ENCODE data around the gene POLR1A. TPM values are rescaled to one million over a fixed set of nuclear protein-coding genes. Genes with fewer than 3 reads are reported as not detected.

Gene POLR1A
- total and polyA plus RNA-seq, 2 of the 13 experiments (the other 11 are each of a cell fraction or from before 2014, with no cell fraction given), result 7.2 to 39.9 TPM

DNA sequence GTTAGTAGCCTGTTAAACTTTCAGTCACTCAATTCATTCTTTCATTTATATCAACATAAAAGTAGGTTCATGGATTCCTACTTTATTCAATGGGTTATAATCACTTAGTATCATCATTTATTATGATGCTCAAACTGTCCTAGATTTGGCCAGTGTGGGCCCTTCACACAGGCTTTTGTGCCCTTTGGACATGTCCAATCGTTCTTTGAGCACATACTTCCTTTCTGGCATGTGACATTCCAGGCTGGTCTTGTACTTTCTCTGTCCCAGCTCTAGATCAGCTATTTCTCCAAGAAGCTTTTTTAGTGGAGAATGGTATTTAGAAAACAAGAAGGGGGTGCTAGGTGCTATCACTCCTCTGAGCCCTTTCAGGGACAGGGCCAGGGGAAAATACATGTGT is 11.5 kb downstream of the POLR1A start:
- no peak overlapping the region for H3K9ac ChIP-seq (ENCODE audit: insufficient read depth, low read depth, low read length)
- no peak for FAIRE-seq
- TF ChIP-seq ZNF761 (CRISPR knock-in tag; conservative IDR thresholded peaks at IDR 0.05) (no peak), ZFAT (CRISPR knock-in tag; conservative IDR thresholded peaks at IDR 0.05) (no peak), NCOA5 (CRISPR knock-in tag; IDR thresholded peaks at IDR 0.05) (no peak), FIP1L1 (IDR thresholded peaks at IDR 0.05; ENCODE audit: borderline replicate concordance, insufficient read depth, low read depth, low read length) (no peak), ATRX (CRISPR knock-in tag; IDR thresholded peaks at IDR 0.05; ENCODE audit: borderline replicate concordance) (no peak), HDAC1 (CRISPR knock-in tag; IDR thresholded peaks at IDR 0.05) (no peak), MTA3 (CRISPR knock-in tag; IDR thresholded peaks at IDR 0.05) (no peak), ZNF232 (CRISPR knock-in tag; IDR thresholded peaks at IDR 0.05; ENCODE audit: borderline replicate concordance) (no peak), SALL1 (CRISPR knock-in tag; IDR thresholded peaks at IDR 0.05) (no peak)
- TF ChIP-seq, protein P1, sequence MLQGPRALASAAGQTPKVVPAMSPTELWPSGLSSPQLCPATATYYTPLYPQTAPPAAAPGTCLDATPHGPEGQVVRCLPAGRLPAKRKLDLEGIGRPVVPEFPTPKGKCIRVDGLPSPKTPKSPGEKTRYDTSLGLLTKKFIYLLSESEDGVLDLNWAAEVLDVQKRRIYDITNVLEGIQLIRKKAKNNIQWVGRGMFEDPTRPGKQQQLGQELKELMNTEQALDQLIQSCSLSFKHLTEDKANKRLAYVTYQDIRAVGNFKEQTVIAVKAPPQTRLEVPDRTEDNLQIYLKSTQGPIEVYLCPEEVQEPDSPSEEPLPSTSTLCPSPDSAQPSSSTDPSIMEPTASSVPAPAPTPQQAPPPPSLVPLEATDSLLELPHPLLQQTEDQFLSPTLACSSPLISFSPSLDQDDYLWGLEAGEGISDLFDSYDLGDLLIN (CRISPR knock-in tag; IDR thresholded peaks at IDR 0.05; ENCODE audit: borderline replicate concordance), result no peak
- TF ChIP-seq, protein P2, sequence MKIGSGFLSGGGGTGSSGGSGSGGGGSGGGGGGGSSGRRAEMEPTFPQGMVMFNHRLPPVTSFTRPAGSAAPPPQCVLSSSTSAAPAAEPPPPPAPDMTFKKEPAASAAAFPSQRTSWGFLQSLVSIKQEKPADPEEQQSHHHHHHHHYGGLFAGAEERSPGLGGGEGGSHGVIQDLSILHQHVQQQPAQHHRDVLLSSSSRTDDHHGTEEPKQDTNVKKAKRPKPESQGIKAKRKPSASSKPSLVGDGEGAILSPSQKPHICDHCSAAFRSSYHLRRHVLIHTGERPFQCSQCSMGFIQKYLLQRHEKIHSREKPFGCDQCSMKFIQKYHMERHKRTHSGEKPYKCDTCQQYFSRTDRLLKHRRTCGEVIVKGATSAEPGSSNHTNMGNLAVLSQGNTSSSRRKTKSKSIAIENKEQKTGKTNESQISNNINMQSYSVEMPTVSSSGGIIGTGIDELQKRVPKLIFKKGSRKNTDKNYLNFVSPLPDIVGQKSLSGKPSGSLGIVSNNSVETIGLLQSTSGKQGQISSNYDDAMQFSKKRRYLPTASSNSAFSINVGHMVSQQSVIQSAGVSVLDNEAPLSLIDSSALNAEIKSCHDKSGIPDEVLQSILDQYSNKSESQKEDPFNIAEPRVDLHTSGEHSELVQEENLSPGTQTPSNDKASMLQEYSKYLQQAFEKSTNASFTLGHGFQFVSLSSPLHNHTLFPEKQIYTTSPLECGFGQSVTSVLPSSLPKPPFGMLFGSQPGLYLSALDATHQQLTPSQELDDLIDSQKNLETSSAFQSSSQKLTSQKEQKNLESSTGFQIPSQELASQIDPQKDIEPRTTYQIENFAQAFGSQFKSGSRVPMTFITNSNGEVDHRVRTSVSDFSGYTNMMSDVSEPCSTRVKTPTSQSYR (CRISPR knock-in tag; IDR thresholded peaks at IDR 0.05; ENCODE audit: borderline replicate concordance), result no peak
- no peaks in the 10 kb centered on the region for H3K27me3 ChIP-seq (ENCODE audit: control insufficient read depth in 1 of 2, insufficient read depth in 2 of 2, low read length in 2 of 2)
- DNase-seq (ENCODE audit: low spot score), result no peak
- TSS peak; percentile 2 for BruUV-seq (replicated peaks)
- H3K27ac ChIP-seq (ENCODE audit: extremely low read length, insufficient read depth, low read length), result no peak overlapping the region
- CTCF ChIA-PET (ENCODE audit: low intra/inter-chr PET ratio, low total read pairs), result no interaction called here
- WGBS (ENCODE audit: low lambda C conversion rate), result 53% methylated on average over 1 of the region's 1 CpG
- POLR2A ChIA-PET, result interaction anchor here (3.2 kb wide), 1 partner anchor 12 kb away, joined by 13 read pairs; the partner anchor contains the start of genes POLR1A and PTCD3
- no peak overlapping the region for H2AFZ ChIP-seq (ENCODE audit: low read length)
- H3K4me2 ChIP-seq (ENCODE audit: low read depth, low read length), result no peak overlapping the region
- H3K4me3 ChIP-seq (replicated peaks in 1 of 3; ENCODE audit: insufficient read depth in 1 of 3, low read depth in 2 of 3, low read length in 3 of 3), result no peak overlapping the region
- no peaks in the 10 kb centered on the region for H3K9me3 ChIP-seq (ENCODE audit: low read length)
- peaks cover 3% of the 10 kb centered on the region; the same call in 1 of the 2 replicates for H4K20me1 ChIP-seq (ENCODE audit: insufficient read depth, low read length)
- peaks cover 25 to 77% of the 10 kb centered on the region in 2 experiments for H3K36me3 ChIP-seq (replicated peaks in 1 of 2; ENCODE audit: control insufficient read depth in 1 of 2, insufficient read depth in 2 of 2, low read length in 2 of 2)
- intact Hi-C loops (cut with micrococcal nuclease; ENCODE audit: unreplicated experiment), result no loop called here
- H3K4me1 ChIP-seq (ENCODE audit: insufficient read depth, low read length), result peaks cover 18% of the 10 kb centered on the region
- peaks cover 30% of the 10 kb centered on the region for H3K79me2 ChIP-seq (ENCODE audit: insufficient read depth, low read length)
- peak; percentile 61; the same call in 2 of the 3 replicates for ATAC-seq
- in situ Hi-C loops (cut with HindIII; ENCODE audit: extremely low pct_ligation_motif_present, low pct_unique_long_range_greater_than_20kb), result no loop called here
